OCI-LY7 (cell line): ENCODE results near the gene CMKLR1. TPM values are rescaled to one million over a fixed set of nuclear protein-coding genes. Genes with fewer than 3 reads are reported as not detected.

Experiments
- BruUV-seq: library from RNA; stranded (reverse); fragments of 400-500 nt; replicated peaks from 2 replicates; lab custom pipeline; 2021; lab: Mats Ljungman, UMichigan
- CTCF ChIA-PET: fragments of 300-600 bp; sonication (Branson Sonifier 250); formaldehyde crosslinking; loops from one replicate; lab custom pipeline; 2022; ENCODE audit warnings: antibody characterized with exemption; ENCODE audit not compliant: unreplicated experiment; lab: Charles Lee
- POLR2A ChIA-PET: fragments of 300-600 bp; sonication (Branson Sonifier 250); formaldehyde crosslinking; loops from one replicate; lab custom pipeline; 2022; ENCODE audit warnings: antibody characterized with exemption; lab: Charles Lee
- DNase-seq: peaks from one replicate; pipeline ENCODE4 v3.0.0-alpha.2; 2015; ENCODE audit warnings: low spot score
- H2AFZ ChIP-seq: fragments of 200-600 bp; sonication (generic), shearing (Covaris generic); 2 replicates; pipeline ENCODE4 v1.6.1; 2014; ENCODE audit warnings: mild to moderate bottlenecking, antibody characterized with exemption, low read length, moderate library complexity
- H3K27ac ChIP-seq: fragments of 200-600 bp; sonication (generic); 2 replicates; pipeline ENCODE4 v1.5.1; 2014; ENCODE audit warnings: mixed run types, low read depth, mild to moderate bottlenecking, moderate library complexity, low read length, inconsistent platforms; ENCODE audit not compliant: poor library complexity, severe bottlenecking
- H3K36me3 ChIP-seq: fragments of 200-600 bp; sonication (generic); 2 replicates; pipeline ENCODE4 v1.6.1; 2014; ENCODE audit warnings: mild to moderate bottlenecking, antibody characterized with exemption, low read length, moderate library complexity, mixed read lengths; ENCODE audit not compliant: insufficient read depth
- H3K4me1 ChIP-seq: fragments of 200-600 bp; sonication (generic); 2 replicates; pipeline ENCODE4 v1.5.1; 2014; ENCODE audit warnings: mild to moderate bottlenecking, low read length; ENCODE audit not compliant: insufficient read depth, poor library complexity, severe bottlenecking
- H3K4me2 ChIP-seq: fragments of 200-600 bp; sonication (generic); 2 replicates; pipeline ENCODE4 v1.6.1; 2014; ENCODE audit warnings: mild to moderate bottlenecking, low read length
- H3K4me3 ChIP-seq: fragments of 200-600 bp; sonication (generic); 2 replicates; pipeline ENCODE4 v1.5.1; 2014; ENCODE audit warnings: mild to moderate bottlenecking, low read depth, low read length; ENCODE audit not compliant: poor library complexity, severe bottlenecking
- H3K79me2 ChIP-seq: fragments of 200-600 bp; sonication (generic); 2 replicates; pipeline ENCODE4 v1.6.1; 2016; ENCODE audit warnings: low read depth, mild to moderate bottlenecking, low read length, moderate library complexity, mixed read lengths; ENCODE audit not compliant: insufficient read depth
- H3K9me2 ChIP-seq: fragments of 200-600 bp; sonication (generic); 2 replicates; pipeline ENCODE4 v1.6.1; 2016; ENCODE audit warnings: mild to moderate bottlenecking, low read length, mixed read lengths; ENCODE audit not compliant: insufficient read depth
- H3K9me3 ChIP-seq: fragments of 200-600 bp; sonication (generic); 2 replicates; pipeline ENCODE4 v1.6.1; 2014; ENCODE audit warnings: mild to moderate bottlenecking, mixed run types, low read length, mixed read lengths
- H4K20me1 ChIP-seq: fragments of 200-600 bp; sonication (generic); 2 replicates; pipeline ENCODE4 v1.6.1; 2014; ENCODE audit warnings: mild to moderate bottlenecking, antibody characterized with exemption, low read length, moderate library complexity, mixed read lengths; ENCODE audit not compliant: insufficient read depth
- CTCF ChIP-seq: fragments of 200-600 bp; sonication (generic); conservative IDR thresholded peaks from 2 replicates; pipeline ENCODE4 v1.5.1; 2014; ENCODE audit warnings: mild to moderate bottlenecking, antibody characterized with exemption, low read length, moderate library complexity, mixed read lengths
- EZH2phosphoT487 ChIP-seq: fragments of 200-600 bp; sonication (generic); IDR thresholded peaks from 2 replicates; pipeline ENCODE4 v1.6.1; 2018; ENCODE audit warnings: low read depth, borderline replicate concordance, mild to moderate bottlenecking, mixed run types, antibody characterized with exemption, low read length, moderate library complexity, mixed read lengths
- intact Hi-C: fragments of 100-400 bp; cut with micrococcal nuclease; formaldehyde crosslinking; loops from one replicate; pipeline ENCODE4 v1.10.0; 2022; ENCODE audit not compliant: unreplicated experiment
- total RNA-seq, 2 experiments: library from RNA; depleted of rRNA in 1 of 2; stranded (reverse); fragments of >200 nt in 1 of 2; shearing (Covaris generic) in 1 of 2; gene quantifications; 2 replicates each; pipeline ENCODE4 v1.2.3, GENCODE V29; 2014 to 2022

CMKLR1 gene
- total RNA-seq, 2 experiments from 2014 or later = not detected

- ChIA-PET POLR2A (interaction anchor here (0.7 kb wide), 1 partner anchor 1103 kb away, joined by 3 read pairs; no protein-coding TSS in a partner anchor), CTCF (interaction anchor here (0.6 kb wide), 1 partner anchor 323 kb away, joined by 3 read pairs; no protein-coding TSS in a partner anchor)
- Histone ChIP-seq H3K4me2 (no peak overlapping the region), H3K4me1 (peaks cover 4% of the 10 kb centered on the region), H4K20me1 (no peaks in the 10 kb centered on the region), H3K27ac (no peak overlapping the region), H3K9me3 (no peaks in the 10 kb centered on the region), H3K9me2 (no peaks in the 10 kb centered on the region), H3K4me3 (no peak overlapping the region), H3K79me2 (no peaks in the 10 kb centered on the region), H2AFZ (no peak overlapping the region), H3K36me3 (no peaks in the 10 kb centered on the region)
- TF ChIP-seq CTCF (no peak), EZH2phosphoT487 (no peak)
- BruUV-seq = no TSS peak
- intact Hi-C loops = no loop called here
- no peak for DNase-seq
Measured at GRCh38 chr12:108316176-108317086, 22.7 kb downstream of the CMKLR1 start.

- DNase-seq = no peak
- H3K4me1 ChIP-seq = peaks cover 4% of the 10 kb centered on the region
- intact Hi-C loops = no loop called here
- H3K4me2 ChIP-seq = no peak overlapping the region
- TF ChIP-seq CTCF (no peak), EZH2phosphoT487 (no peak)
- H3K36me3 ChIP-seq = no peaks in the 10 kb centered on the region
- H3K4me3 ChIP-seq = no peak overlapping the region
- CTCF ChIA-PET = interaction anchor here (0.6 kb wide), 1 partner anchor 323 kb away, joined by 3 read pairs; no protein-coding TSS in a partner anchor
- no peak overlapping the region for H3K27ac ChIP-seq
- H4K20me1 ChIP-seq = no peaks in the 10 kb centered on the region
- POLR2A ChIA-PET = no interaction called here
- BruUV-seq = no TSS peak
- no peaks in the 10 kb centered on the region for H3K79me2 ChIP-seq
- no peak overlapping the region for H2AFZ ChIP-seq
- H3K9me2 ChIP-seq = no peaks in the 10 kb centered on the region
- no peaks in the 10 kb centered on the region for H3K9me3 ChIP-seq
Measured at GRCh38 chr12:108315486-108316105, 23.5 kb downstream of the CMKLR1 start.
